Raji (cell line): ENCODE results near the gene OR52I1.

ENCODE experiments used
- POLR2A ChIP-seq: IDR thresholded peaks from 2 replicates; pipeline ENCODE4 v1.6.1; 2011; ENCODE audit warnings: low read depth, low read length, control low read depth; ENCODE audit not compliant: insufficient read depth

OR52I1 gene

GRCh38 chr11:4593739-4594138 is at the start of gene OR52I1:
TSS of gene OR52I1 (plus strand) at chr11:4594039. CDS start at chr11:4594039, 0 bp downstream.
- no peak for TF ChIP-seq POLR2A

DNA sequence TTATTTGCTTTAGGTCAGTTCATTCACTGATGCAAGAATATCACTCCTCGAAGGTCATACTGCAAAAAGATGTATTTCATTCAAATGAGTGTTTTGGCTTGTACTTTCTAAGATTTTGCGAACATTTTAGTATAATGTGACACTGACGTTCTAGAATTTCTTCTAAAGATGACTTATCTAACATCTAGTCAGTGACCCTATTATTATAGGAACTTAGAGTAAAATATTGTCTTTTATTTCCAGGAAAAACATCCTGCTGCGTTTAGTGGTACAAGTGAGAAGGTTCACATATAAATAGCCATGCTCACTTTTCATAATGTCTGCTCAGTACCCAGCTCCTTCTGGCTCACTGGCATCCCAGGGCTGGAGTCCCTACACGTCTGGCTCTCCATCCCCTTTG is 48.9 kb upstream of the OR52I1 start, which contains the start of gene OR52M1:
Gene OR52M1, plus strand, starts transcription at position 301 of the 400 bp plus-strand sequence. Its CDS starts 0 bp downstream, at position 301.
- no peak for TF ChIP-seq POLR2A

DNA sequence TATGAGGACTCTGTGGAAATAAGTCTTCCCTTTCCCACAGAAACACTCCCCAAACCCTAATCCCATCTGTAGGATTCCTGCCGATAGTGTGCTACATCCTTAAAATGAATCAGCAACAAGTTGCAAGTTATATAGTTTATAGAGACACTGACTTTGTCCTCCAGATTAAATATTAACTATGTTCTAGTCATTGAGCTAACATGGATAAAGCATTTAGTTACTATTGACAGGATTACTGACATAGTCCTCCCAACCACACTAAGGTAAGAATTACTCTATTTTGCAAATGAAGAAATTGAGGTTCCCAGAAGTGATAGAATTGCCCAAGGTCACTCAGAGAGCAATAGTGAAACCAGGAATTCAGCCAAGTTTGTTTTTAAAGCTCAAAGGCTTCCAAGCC is 47.0 kb upstream of the OR52I1 start:
- no peak for TF ChIP-seq POLR2A

DNA sequence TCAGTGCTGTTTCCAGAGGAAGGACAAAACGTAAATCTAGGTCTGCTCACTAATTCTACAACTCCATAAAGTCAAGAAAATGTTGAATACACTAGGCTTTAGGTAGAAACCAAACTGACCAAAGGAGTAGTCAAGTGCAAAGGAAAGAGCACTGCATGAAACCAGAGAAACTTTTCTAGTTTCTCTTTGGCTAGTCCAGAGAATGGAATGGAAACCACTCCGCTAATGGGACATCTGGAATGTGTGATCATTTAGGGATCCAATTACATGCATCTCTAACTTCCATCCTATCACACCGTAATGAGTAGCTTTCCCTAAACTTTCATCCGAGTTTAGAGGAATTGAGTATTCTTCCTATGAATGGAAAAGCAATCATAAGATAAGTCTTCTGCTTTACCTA is 46.4 kb upstream of the OR52I1 start:
- no peak for TF ChIP-seq POLR2A

DNA sequence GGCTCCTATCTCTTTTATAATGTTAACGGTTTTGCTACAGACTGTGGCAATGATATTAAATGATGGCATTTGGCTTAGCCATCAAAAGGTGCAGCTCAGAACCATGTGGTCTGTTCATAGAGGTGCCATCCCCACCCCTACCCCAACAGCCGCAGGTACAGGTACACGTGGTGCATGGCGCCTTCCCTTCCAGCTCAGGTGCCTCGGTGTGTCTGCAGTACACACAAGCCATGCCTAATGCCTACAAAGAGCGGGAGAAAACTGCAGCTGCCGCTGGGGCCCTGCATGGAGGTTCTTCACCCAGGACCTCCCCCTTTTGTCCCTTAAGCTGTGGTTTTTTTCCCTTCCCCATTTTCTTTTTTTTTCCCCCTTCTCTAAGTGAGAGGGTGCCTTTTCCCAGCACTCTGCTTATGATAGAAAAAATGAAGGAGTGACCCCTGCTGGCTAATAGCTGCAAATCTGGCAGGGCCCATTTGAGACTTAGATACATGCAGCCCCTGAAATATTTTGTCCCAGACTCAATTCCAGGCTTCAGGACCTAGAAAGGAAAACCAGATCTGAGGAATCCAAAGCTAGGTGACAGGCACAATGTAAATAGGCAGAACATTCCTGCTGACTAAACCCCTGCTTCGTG is 42.4 kb upstream of the OR52I1 start:
- TF ChIP-seq POLR2A, result no peak

DNA sequence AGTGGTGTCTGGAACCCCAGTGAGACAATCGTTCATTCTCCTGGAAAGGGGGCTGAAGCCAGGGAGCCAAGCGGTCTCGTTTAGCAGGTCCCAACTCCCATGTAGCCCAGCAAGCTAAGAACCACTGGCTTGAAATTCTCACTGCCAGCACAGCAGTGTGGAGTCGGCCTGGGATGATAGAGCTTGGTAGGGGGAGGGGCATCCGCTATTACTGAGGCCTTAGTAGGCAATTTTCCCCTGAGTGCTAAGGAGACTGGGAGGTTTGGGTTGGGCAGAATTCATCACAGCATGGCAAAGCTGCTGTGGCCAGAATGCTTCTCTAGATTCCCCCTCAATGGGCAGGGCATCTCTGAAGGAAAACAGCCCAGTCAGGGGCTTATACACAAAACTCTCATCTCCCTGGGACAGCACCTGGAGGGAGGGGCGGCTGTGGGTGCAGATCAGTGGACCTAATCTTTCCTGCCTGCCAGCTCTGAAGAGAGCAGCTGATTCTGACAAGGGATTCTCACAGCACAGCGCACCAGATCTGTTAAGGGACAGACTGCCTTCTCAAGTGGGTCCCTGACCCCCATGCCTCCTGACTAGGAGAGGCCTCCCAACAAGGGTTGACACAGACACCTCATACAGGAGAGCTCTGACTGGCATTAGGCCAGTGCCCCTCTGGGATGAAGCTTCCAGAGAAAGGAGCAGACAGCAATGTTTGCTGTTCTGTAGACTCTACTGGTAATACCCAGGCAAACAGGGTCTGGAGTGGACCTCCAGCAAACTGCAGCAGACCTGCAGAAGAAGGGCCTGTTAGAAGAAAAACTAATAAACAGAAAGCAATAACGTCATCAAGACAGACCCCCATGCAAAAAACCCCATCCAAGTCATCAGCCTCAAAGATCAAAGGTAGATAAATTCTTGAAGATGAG is 34.1 kb upstream of the OR52I1 start:
- TF ChIP-seq POLR2A, result no peak

DNA sequence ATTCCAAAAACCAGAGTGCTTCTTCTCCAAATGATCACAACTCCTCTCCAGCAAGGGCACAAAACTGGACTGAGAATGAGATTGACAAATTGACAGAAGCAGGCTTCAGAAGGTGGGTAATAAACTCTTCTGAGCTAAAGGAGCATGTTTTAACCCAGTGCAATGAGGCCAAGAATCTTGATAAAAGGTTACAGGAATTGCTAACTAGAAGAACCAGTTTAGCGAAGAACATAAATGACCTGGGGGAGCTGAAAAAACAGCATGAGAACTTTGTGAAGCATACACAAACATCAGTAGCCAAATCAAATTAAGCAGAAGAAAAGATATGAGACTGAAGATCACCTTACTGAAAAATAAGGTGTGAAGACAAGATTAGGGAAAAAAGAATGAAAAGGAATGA is 33.4 kb upstream of the OR52I1 start:
- no peak for TF ChIP-seq POLR2A

DNA sequence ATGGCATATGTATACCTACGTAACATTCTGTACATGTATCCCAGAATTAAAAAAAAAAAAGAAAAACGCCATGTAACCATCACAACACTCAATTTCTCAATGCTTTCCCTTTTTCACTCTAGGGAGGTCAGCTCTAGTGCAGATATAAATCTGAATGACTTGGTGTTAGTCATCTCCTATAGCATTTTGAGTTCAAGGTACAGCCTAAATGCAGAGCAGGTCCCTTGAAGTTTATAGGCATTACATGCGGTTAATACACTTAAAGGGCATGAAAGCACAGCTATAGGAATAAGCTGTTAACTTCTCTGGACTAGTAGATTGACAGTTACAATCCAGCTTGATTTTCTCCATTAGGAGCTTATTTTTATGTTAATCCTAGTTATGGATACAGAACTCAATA is 28.5 kb upstream of the OR52I1 start:
- TF ChIP-seq POLR2A, result no peak

- TF ChIP-seq POLR2A, result no peak
Observed at GRCh38 chr11:4569075-4569474, 24.8 kb upstream of the OR52I1 start.

DNA sequence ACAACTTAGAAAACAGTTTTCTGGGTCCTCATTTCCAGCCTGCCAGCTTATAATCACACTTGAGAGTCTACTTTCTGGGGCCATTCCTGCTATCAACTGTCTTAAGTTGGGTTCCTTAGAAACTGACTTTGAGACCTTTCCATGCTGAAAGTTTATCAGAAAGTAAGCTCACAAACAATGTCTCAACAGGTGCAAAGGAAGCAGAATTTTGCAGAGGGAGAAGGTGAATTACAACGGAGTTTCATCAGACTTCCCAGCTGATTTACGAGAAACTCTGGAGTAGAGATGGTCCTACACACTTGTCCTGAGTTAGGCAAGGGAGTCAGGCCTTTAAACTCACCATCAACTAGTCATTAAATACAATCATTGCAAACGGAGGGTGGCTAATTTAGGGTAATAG is 17.0 kb upstream of the OR52I1 start:
- no peak for TF ChIP-seq POLR2A

DNA sequence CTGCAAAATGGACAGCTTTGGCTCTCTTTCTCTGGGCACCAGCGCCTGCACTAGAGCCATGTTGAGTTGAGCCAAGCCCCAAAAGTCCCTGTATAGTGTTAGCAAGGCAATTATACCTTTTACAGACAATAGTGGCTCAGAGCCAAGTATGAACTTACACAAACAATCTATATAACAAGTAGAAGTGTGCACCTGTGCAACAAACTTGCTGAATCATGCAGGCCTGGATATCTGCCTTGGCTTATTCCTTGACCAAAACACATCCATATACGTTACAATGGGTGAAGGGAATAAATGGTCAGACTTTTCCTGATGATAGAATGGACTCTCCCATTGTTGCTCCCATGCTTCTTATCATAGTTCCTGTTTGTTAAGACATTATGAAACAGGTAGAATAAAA is 16.1 kb upstream of the OR52I1 start:
- TF ChIP-seq POLR2A, result no peak

- no peak for TF ChIP-seq POLR2A
Observed at GRCh38 chr11:4578624-4579023, 15.2 kb upstream of the OR52I1 start.

DNA sequence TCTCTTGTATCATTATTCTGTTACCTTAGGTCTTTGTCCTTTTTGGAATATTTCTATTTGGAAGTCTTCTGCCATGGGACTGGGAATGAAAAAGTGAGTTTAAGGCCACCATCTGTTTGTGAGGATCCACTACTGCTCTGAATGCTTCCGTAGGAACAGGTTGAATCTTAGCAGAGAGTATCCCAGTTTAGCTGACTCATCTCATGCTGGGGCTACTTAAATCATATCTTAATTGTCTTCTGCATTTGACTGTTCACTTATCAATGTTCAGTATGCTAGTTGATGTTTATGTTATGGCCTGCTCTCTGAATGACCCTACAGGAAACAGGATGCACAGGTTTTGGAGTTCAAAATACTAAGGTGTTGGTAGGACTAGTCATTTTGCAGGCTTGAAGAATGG is 13.7 kb upstream of the OR52I1 start:
- no peak for TF ChIP-seq POLR2A

DNA sequence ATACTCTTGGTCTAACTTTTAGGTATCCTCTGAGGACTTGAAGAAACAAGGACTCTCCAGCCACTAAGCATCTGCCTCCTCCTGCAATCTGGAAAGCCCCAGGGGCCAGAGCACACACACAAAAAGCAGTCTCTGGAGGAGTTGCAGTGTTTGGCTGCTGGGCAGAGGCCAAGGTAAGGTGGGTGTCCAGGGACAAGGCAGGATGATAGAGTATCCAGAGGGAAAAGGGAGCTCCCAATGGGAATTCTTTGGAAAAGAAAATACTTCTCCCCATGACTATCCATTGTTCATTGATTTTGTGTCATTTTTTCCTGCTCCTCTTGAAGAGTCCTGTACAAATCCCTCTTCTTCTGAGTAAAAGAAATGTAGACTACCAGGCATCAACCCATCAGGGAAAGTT is 12.4 kb upstream of the OR52I1 start, which contains the start of gene OR52I2:
Gene OR52I2, plus strand, starts transcription at position 301 of the 400 bp plus-strand sequence.
- TF ChIP-seq POLR2A, result no peak

GRCh38 chr11:4589017-4589416 is 4.8 kb upstream of the OR52I1 start:
- TF ChIP-seq POLR2A, result no peak

- TF ChIP-seq POLR2A, result no peak
Observed at GRCh38 chr11:4605057-4605456, 11.2 kb downstream of the OR52I1 start.
